Ovary (tissue), 9 donors: Measurements from ENCODE around the gene PHOX2B. TPM values are rescaled to one million over a fixed set of nuclear protein-coding genes. Genes with fewer than 3 reads are reported as not detected.

Experiments used
- DNase-seq, 5 donors: peaks; one replicate each; pipeline ENCODE4 v3.0.0-alpha.2; 2019 to 2020
- H3K27ac ChIP-seq, 2 donors: fragments of 200-600 bp; one replicate each; pipeline versions ENCODE4 v1.5.1 to v1.8.0; 2019 to 2022
- H3K27me3 ChIP-seq: fragments of 200-600 bp; one replicate; pipeline ENCODE4 v1.8.0; 2022
- H3K36me3 ChIP-seq: fragments of 200-600 bp; sonication (generic); one replicate; pipeline ENCODE4 v1.5.1; 2019
- H3K4me1 ChIP-seq: one replicate; pipeline ENCODE4 v1.8.1; 2013; ENCODE audit warnings: mild to moderate bottlenecking, moderate library complexity; ENCODE audit not compliant: insufficient read depth
- H3K4me3 ChIP-seq: fragments of 200-600 bp; sonication (generic); one replicate; pipeline ENCODE4 v1.5.1; 2017
- H3K9me3 ChIP-seq, 2 donors: fragments of 200-600 bp in 1 of 2; sonication (generic) in 1 of 2; one replicate each; pipeline versions ENCODE4 v1.5.1 to v1.8.1; 2013 to 2019; ENCODE audit warnings: mild to moderate bottlenecking in 1 of 2, moderate library complexity in 1 of 2
- CTCF ChIP-seq, 3 donors: fragments of 450-650 bp in 2 of 3; fragments of 200-600 bp in 1 of 3; IDR thresholded peaks; one replicate each; pipeline versions ENCODE4 v1.5.1 to v1.8.0; 2016 to 2022; ENCODE audit warnings: antibody characterized with exemption in 3 of 3, mild to moderate bottlenecking in 1 of 3
- EP300 ChIP-seq: sonication (generic); formaldehyde crosslinking; IDR thresholded peaks from one replicate; pipeline ENCODE4 v1.6.1; 2017; ENCODE audit warnings: antibody characterized with exemption
- POLR2A ChIP-seq: fragments of 450-650 bp; IDR thresholded peaks from one replicate; pipeline ENCODE4 v1.6.1; 2017; ENCODE audit warnings: antibody characterized with exemption, mild to moderate bottlenecking, moderate library complexity
- WGBS, 3 donors: extraction: QIAGEN DNeasy Blood & Tissue Kit in 1 of 3; methylation state at CpG; one replicate each; pipeline versions ENCODE4 v1.1.5 to v1.1.7; 2013 to 2017; 5-methylcytosine and 5-hydroxymethylcytosine counted together
- intact Hi-C, 4 donors: fragments of 100-400 bp; cut with DNase I; formaldehyde crosslinking; loops; one replicate each; pipeline versions ENCODE4 v1.11.0 to v1.15.1; 2022 to 2023
- polyA plus RNA-seq, 2 donors: library from polyadenylated mRNA; stranded (reverse); fragments of 200-250 nt in 1 of 2; fragments of 350-450 nt in 1 of 2; fragmentation: Illumina TruSeq in 1 of 2; extraction: RNeasy Lipid Tissue Mini Kit (QIAGEN cat#74804) in 1 of 2; gene quantifications; one replicate each; pipeline ENCODE4 v1.2.3, GENCODE V29; 2013 to 2014
- total RNA-seq, 7 donors: library from RNA; depleted of rRNA in 2 of 7; stranded (reverse); fragments of >200 nt in 2 of 7; fragmentation: NEBNext Ultra II Directional in 3 of 7; extraction: Animal tissue kit (Norgen Biotek cat#: 25700) in 3 of 7; gene quantifications; one replicate each; pipeline versions ENCODE4 v1.1.0 to v1.2.4, GENCODE V29; 2016 to 2023
- donor health status: DM: no; HTN: no; CAD: no; lungs with moderate emphysema.
- donor health status: DM: no; HTN: no; CAD: no.
- donor health status: Bipolar disorder and iron deficiency.
- donor health status: DM: yes; HTN: yes; CAD: no.
- donor health status: DM: no; HTN: no; CAD: no.
- donor health status: DM: yes; HTN: yes; CAD: no.

Gene PHOX2B
- total and polyA plus RNA-seq, 9 donors = not detected

GRCh38 chr4:41747230-41748055 lies 1.1 kb downstream of the PHOX2B start:
- peaks cover 0 to 9% of the 10 kb centered on the region in 2 donors for H3K9me3 ChIP-seq
- no peaks in the 10 kb centered on the region for H3K27me3 ChIP-seq
- no peak overlapping the region for H3K4me3 ChIP-seq
- no peak for TF ChIP-seq CTCF (IDR thresholded peaks at IDR 0.05)
- TF ChIP-seq POLR2A = no peak
- H3K27ac ChIP-seq = no peak overlapping the region
- DNase-seq = no peak
- 3 to 5% (median 4%) methylated on average over 45 to 49 of the region's 49 CpGs for WGBS, 3 donors
- intact Hi-C loops = no loop called here
- no peaks in the 10 kb centered on the region for H3K4me1 ChIP-seq
- no peaks in the 10 kb centered on the region for H3K36me3 ChIP-seq

- Histone ChIP-seq H3K4me3 (no peak overlapping the region), H3K4me1 (no peaks in the 10 kb centered on the region), H3K27ac (no peak overlapping the region), H3K27me3 (no peaks in the 10 kb centered on the region), H3K9me3 (peaks cover 0 to 12% of the 10 kb centered on the region in 2 donors), H3K36me3 (no peaks in the 10 kb centered on the region)
- DNase-seq = no peak
- TF ChIP-seq CTCF (IDR thresholded peaks at IDR 0.05) = no peak
- no peak for TF ChIP-seq POLR2A
- no peak for TF ChIP-seq EP300
- intact Hi-C loops = no loop called here
- WGBS, 3 donors = 5 to 8% (median 6%) methylated on average over 37 of the region's 37 CpGs
These were observed 1.9 kb downstream of the PHOX2B start for GRCh38 chr4:41746440-41747229.

- no peak overlapping the region for H3K27ac ChIP-seq
- H3K36me3 ChIP-seq = no peaks in the 10 kb centered on the region
- intact Hi-C loops = no loop called here
- 2 to 4% (median 3%) methylated on average over 23 to 36 of the region's 36 CpGs for WGBS, 3 donors
- no peaks in the 10 kb centered on the region for H3K4me1 ChIP-seq
- H3K9me3 ChIP-seq = peaks cover 0 to 12% of the 10 kb centered on the region in 2 donors
- H3K4me3 ChIP-seq = no peak overlapping the region
- DNase-seq = no peak
- no peaks in the 10 kb centered on the region for H3K27me3 ChIP-seq
- TF ChIP-seq CTCF (IDR thresholded peaks at IDR 0.05) = no peak
- TF ChIP-seq POLR2A = no peak
These were observed 2.5 kb downstream of the PHOX2B start for GRCh38 chr4:41746025-41746439.

- H3K27ac ChIP-seq = no peak overlapping the region
- no peaks in the 10 kb centered on the region for H3K4me1 ChIP-seq
- intact Hi-C loops = no loop called here
- no peak for DNase-seq
- TF ChIP-seq CTCF (IDR thresholded peaks at IDR 0.05) = no peak
- no peak for TF ChIP-seq EP300
- no peak for TF ChIP-seq POLR2A
- 2 to 7% (median 4%) methylated on average over 42 to 54 of the region's 54 CpGs for WGBS, 3 donors
- H3K36me3 ChIP-seq = no peaks in the 10 kb centered on the region
- peaks cover 0 to 12% of the 10 kb centered on the region in 2 donors for H3K9me3 ChIP-seq
- no peaks in the 10 kb centered on the region for H3K27me3 ChIP-seq
- no peak overlapping the region for H3K4me3 ChIP-seq
These were observed 3.1 kb downstream of the PHOX2B start for GRCh38 chr4:41745292-41746024.
